Suprapubic skin (tissue), 4 donors: ENCODE results near the gene PLLP.
"Not testable (repeated sequence)": the region's sequence is repeated elsewhere in the genome, so short reads cannot be mapped to it uniquely, and the experiment has no call there.

Experiments used
- CTCF ChIP-seq, 2 donors: fragments of 200-600 bp in 1 of 2; fragments of 450-650 bp in 1 of 2; sonication (generic) in 1 of 2; IDR thresholded peaks; one replicate each; pipeline ENCODE4 v1.5.1; 2016 to 2019; ENCODE audit warnings: antibody characterized with exemption in 2 of 2, mild to moderate bottlenecking in 1 of 2, moderate library complexity in 1 of 2
- EP300 ChIP-seq: sonication (generic); formaldehyde crosslinking; IDR thresholded peaks from one replicate; pipeline ENCODE4 v1.6.1; 2017; ENCODE audit warnings: antibody characterized with exemption
- POLR2A ChIP-seq, 2 donors: fragments of 450-650 bp; IDR thresholded peaks; one replicate each; pipeline ENCODE4 v1.6.1; 2017; ENCODE audit warnings: antibody characterized with exemption in 2 of 2, mild to moderate bottlenecking in 2 of 2, moderate library complexity in 2 of 2
- POLR2AphosphoS5 ChIP-seq, 3 donors: sonication (generic); formaldehyde crosslinking; IDR thresholded peaks; one replicate each; pipeline ENCODE4 v1.6.1; 2017; ENCODE audit warnings: antibody characterized with exemption in 3 of 3

GRCh38 chr16:57275946-57276345 is 8.5 kb downstream of the PLLP start:
- not testable (repeated sequence) for TF ChIP-seq POLR2A (IDR thresholded peaks at IDR 0.05); CTCF (IDR thresholded peaks at IDR 0.05); POLR2AphosphoS5 (IDR thresholded peaks at IDR 0.05); EP300
